ENCODE data around the gene AXL. TPM values are rescaled to one million over a fixed set of nuclear protein-coding genes. Genes with fewer than 3 reads are reported as not detected.

AXL gene
- total and polyA plus RNA-seq, 9 donors: 18.1 to 67.7 (median 35.7) TPM

DNA sequence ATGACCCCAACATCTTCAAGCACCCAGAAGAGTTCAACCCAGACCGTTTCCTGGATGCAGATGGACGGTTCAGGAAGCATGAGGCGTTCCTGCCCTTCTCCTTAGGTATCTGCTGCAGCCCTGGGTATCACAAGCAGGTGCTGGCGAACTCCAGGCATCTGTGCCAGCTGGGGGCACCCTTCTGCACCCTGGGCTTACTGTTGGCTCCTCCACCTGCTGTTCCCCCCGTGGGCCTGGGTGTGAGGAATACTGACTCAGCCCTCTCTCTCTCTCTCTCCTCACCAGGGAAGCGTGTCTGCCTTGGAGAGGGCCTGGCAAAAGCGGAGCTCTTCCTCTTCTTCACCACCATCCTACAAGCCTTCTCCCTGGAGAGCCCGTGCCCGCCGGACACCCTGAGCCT, 13.0 kb upstream of the AXL start:
- H3K36me3 ChIP-seq: no peaks in the 10 kb centered on the region
- no peak for TF ChIP-seq CTCF (IDR thresholded peaks at IDR 0.05)
- TF ChIP-seq POLR2A (IDR thresholded peaks at IDR 0.05): no peak
- no peak for TF ChIP-seq EP300 (IDR thresholded peaks at IDR 0.05)
- no peak overlapping the region for H3K27ac ChIP-seq
- no peaks in the 10 kb centered on the region for H3K9me3 ChIP-seq
- WGBS, 3 donors: 69 to 78% (median 70%) methylated on average over 10 of the region's 10 CpGs
- intact Hi-C loops (cut with DNase I): loop anchor here (5.0 to 10.0 kb wide), 4 partner anchors 51 to 101 kb away; partner anchors contain the start of gene HNRNPUL1 (in 2 of the 4)
- no peak overlapping the region for H3K4me3 ChIP-seq
- no peak for DNase-seq
- H3K4me1 ChIP-seq (ENCODE audit: insufficient read depth): peaks cover 3% of the 10 kb centered on the region
- no peaks in the 10 kb centered on the region for H3K27me3 ChIP-seq

DNA sequence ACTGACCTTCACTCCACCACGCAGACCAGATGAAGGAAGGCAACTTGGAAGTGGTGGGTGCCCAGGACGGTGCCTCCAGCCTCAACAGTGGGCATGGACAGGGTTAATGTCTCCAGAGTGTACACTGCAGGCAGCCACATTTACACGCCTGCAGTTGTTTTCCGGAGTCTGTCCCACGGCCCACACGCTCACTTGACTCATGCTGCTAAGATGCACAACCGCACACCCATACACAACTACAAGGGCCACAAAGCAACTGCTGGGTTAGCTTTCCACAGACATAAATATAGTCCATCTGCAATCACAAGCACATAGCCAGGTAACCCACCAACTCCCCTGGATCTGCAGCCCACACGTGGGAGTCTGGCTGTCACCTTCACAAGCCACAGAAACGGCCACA, 12.6 kb upstream of the AXL start:
- Histone ChIP-seq H3K4me3 (no peak overlapping the region), H3K9me3 (no peaks in the 10 kb centered on the region), H3K27me3 (no peaks in the 10 kb centered on the region), H3K27ac (no peak overlapping the region), H3K4me1 (ENCODE audit: insufficient read depth) (peaks cover 3% of the 10 kb centered on the region), H3K36me3 (no peaks in the 10 kb centered on the region)
- 53 to 67% (median 60%) methylated on average over 9 of the region's 9 CpGs for WGBS, 3 donors
- intact Hi-C loops (cut with DNase I): loop anchor here (5.0 to 10.0 kb wide), 4 partner anchors 51 to 101 kb away; partner anchors contain the start of gene HNRNPUL1 (in 2 of the 4)
- TF ChIP-seq POLR2A (IDR thresholded peaks at IDR 0.05) (no peak), CTCF (IDR thresholded peaks at IDR 0.05) (no peak), EP300 (IDR thresholded peaks at IDR 0.05) (no peak)
- no peak for DNase-seq

DNA sequence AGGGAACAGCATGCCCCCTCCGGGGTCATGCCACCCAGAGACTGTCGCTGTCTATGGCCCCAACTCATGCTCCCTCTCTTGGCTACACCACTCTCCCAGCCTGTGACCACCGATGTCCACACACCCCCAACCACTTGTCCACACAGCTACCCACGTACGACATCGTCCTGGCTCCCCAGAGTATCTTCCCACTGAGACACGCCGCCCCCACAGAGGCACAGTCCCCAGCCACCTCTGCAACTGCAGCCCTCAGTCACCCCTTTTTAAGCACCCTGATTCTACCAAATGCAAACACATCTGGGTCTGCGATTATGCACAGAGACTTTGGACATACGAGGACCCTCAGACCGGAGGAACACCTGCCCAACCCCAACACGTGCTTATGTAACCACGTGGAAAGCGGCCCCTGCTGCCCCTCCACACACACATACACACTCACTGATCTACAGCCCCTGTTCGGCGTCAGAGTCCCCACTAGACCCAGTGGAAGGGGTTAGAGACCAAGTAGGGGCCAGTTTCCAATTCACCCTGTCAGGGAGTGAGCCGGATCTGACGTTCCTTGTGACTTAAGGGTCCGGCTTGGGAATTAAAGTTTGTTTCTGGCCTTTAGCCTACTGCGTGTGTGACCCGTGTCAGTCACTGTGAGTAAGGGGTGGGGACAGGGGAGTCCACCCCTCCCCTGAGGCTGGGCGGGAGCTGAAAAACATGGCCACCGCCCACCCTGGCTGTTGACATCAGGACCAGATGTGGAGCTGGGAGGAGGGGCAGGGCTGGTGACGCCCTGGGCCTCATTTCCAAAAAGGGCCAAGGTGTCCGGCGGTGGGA, 11.9 kb upstream of the AXL start:
- Histone ChIP-seq H3K36me3 (no peaks in the 10 kb centered on the region), H3K4me3 (no peak overlapping the region), H3K27me3 (no peaks in the 10 kb centered on the region), H3K27ac (no peak overlapping the region), H3K9me3 (no peaks in the 10 kb centered on the region), H3K4me1 (ENCODE audit: insufficient read depth) (peaks cover 3% of the 10 kb centered on the region)
- no peak for DNase-seq
- intact Hi-C loops (cut with DNase I): loop anchor here (5.0 to 10.0 kb wide), 4 partner anchors 50 to 100 kb away; partner anchors contain the start of gene HNRNPUL1 (in 2 of the 4)
- 45 to 55% (median 48%) methylated on average over 26 of the region's 26 CpGs for WGBS, 3 donors
- no peak for TF ChIP-seq CTCF (IDR thresholded peaks at IDR 0.05)
- no peak for TF ChIP-seq POLR2A (IDR thresholded peaks at IDR 0.05)
- TF ChIP-seq EP300 (IDR thresholded peaks at IDR 0.05): no peak

DNA sequence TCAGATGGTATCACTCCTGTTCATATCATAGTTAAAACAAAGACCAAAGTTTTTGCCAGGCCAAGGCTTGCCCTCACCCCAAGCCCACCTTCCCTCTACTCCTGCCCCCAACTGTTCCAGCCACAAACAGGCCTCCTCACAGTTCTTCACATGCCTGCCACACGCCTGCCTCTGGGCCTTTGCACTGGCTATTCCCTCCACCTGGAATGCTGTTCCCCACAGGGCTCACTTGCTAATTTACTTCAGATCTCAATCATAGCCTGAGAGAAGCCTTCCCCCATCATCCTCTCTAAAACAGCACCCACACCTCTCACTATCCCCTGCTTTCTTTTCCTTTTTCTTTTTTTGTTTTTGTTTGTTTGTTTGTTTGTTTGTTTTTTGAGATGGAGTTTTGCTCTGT, 4.9 kb upstream of the AXL start:
- H3K4me1 ChIP-seq (ENCODE audit: insufficient read depth): no peaks in the 10 kb centered on the region
- DNase-seq: no peak
- H3K4me3 ChIP-seq: no peak overlapping the region
- H3K27ac ChIP-seq: no peak overlapping the region
- intact Hi-C loops (cut with DNase I): no loop called here
- H3K36me3 ChIP-seq: no peaks in the 10 kb centered on the region
- H3K27me3 ChIP-seq: no peaks in the 10 kb centered on the region
- no peak for TF ChIP-seq CTCF (IDR thresholded peaks at IDR 0.05)
- no peak for TF ChIP-seq POLR2A (IDR thresholded peaks at IDR 0.05)
- TF ChIP-seq EP300 (IDR thresholded peaks at IDR 0.05): no peak
- no peaks in the 10 kb centered on the region for H3K9me3 ChIP-seq
- WGBS, 3 donors: 92 to 100% (median 93%) methylated on average over 1 of the region's 1 CpG
